Spleen (tissue), 7 donors: Measurements from ENCODE around the gene STAT1.

Source experiments
- CTCF ChIP-seq, 11 experiments: fragments of 200-600 bp in 7 of 11; fragments of 450-650 bp in 4 of 11; sonication (generic) in 4 of 11; IDR thresholded peaks in 8 of 11; conservative IDR thresholded peaks in 3 of 11; 1 replicate in 7 of 11; 2 replicates in 4 of 11; pipeline versions ENCODE4 v1.4.0 to v1.8.0; 2016 to 2021; ENCODE audit warnings: antibody characterized with exemption in 11 of 11, inconsistent platforms in 4 of 11, mild to moderate bottlenecking in 1 of 11
- POLR2AphosphoS5 ChIP-seq, 3 donors: sonication (generic); formaldehyde crosslinking; IDR thresholded peaks; one replicate each; pipeline ENCODE4 v1.5.1; 2017; ENCODE audit warnings: antibody characterized with exemption in 3 of 3
- donor health status: DM: no; HTN: no; CAD: no; lungs with moderate emphysema.
- donor health status: DM: no; HTN: no; CAD: no.
- donor health status: DM: no; HTN: no; CAD: no.

DNA sequence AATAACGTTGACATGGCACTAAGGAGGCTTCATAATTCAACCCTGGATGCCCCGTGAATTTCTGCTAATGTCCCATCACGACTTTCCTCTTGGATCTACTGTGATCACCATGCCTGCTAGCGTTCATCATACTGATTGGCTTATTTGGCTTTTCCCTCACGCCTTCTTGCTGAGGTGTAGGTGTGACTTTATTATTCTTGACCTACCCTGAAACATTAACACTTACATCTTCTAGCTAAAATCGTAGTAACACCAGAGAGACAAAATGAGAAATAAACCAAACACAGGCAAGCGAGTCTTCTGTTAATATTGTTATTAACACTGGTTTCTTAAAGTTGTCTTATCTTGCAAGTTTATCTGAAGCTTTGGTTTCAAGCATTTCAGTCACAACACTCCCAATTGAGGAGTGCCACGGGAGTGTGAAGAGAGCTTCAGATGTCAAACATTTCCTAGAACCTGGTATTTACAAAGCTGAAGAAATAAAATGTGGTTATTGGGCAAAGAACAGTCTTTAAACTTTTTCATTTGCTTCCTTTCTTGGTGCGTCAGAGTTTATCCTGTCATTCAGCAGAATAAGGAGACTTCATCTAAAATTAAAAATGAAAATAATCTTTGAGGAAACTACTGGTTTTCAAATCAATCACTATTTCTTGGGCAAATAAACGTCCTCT, 15.4 kb upstream of the STAT1 start:
- TF ChIP-seq CTCF (IDR thresholded peaks at IDR 0.05 in 8 of 11, conservative IDR thresholded peaks at IDR 0.05 in 3 of 11): no peak
- no peak for TF ChIP-seq POLR2AphosphoS5 (IDR thresholded peaks at IDR 0.05)
